GM23248 (cell line): ENCODE measurements around the gene ZBTB18.

Experiments used
- EZH2 ChIP-seq: fragments of 200-600 bp; sonication (generic); IDR thresholded peaks from 2 replicates; pipeline ENCODE4 v1.6.1; 2018; ENCODE audit warnings: antibody characterized with exemption, mild to moderate bottlenecking; ENCODE audit not compliant: insufficient read depth, poor library complexity, severe bottlenecking
- EZH2phosphoT487 ChIP-seq: fragments of 200-600 bp; sonication (generic); IDR thresholded peaks from 2 replicates; pipeline ENCODE4 v1.6.1; 2018; ENCODE audit warnings: antibody characterized with exemption, moderate library complexity, mild to moderate bottlenecking, low read depth; ENCODE audit not compliant: insufficient read depth

DNA sequence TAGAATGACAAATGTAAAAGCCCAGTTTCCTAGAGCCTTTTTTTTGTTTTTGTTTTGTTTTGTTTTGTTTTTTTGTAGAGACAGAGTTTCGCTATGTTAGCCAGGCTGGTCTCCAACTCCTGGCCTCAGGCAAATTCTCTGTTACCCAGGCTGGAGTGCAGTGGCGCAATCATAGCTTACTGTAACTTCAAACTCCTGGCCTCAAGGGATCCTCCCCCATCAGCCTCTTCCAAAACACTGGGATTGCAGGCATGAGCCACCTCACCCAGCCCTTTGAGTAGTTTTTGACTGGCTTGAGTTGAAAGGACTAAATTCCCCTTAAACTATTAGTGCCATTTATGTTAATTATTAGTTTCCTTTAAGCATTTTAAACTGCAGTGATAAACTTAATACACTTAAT is 28.8 kb upstream of the ZBTB18 start:
- TF ChIP-seq EZH2phosphoT487 = no peak
- TF ChIP-seq EZH2 = no peak
